Osteocyte (in vitro differentiated cells): ENCODE results near the gene CSMD2. TPM values are rescaled to one million over a fixed set of nuclear protein-coding genes. Genes with fewer than 3 reads are reported as not detected.
A peak's percentile ranks its signal among the peaks of the same experiment; 100 is the strongest.

Experiments
- DNase-seq: peaks from one replicate; pipeline ENCODE4 v3.0.0; 2021; ENCODE audit warnings: mixed read lengths; ENCODE audit not compliant: unreplicated experiment; ENCODE audit errors: extremely low spot score
- H3K27ac Mint-ChIP-seq: one replicate; pipeline ENCODE4 v1.8.0; 2021; ENCODE audit warnings: mild to moderate bottlenecking, mixed read lengths; ENCODE audit not compliant: unreplicated experiment
- H3K27me3 Mint-ChIP-seq: one replicate; pipeline ENCODE4 v1.8.0; 2021; ENCODE audit warnings: mixed read lengths; ENCODE audit not compliant: unreplicated experiment
- H3K36me3 Mint-ChIP-seq: one replicate; pipeline ENCODE4 v1.8.0; 2021; ENCODE audit warnings: mixed read lengths; ENCODE audit not compliant: unreplicated experiment
- H3K4me1 Mint-ChIP-seq: one replicate; pipeline ENCODE4 v1.8.0; 2021; ENCODE audit warnings: mixed read lengths; ENCODE audit not compliant: unreplicated experiment
- H3K4me3 Mint-ChIP-seq: one replicate; pipeline ENCODE4 v1.8.0; 2021; ENCODE audit warnings: mild to moderate bottlenecking, moderate library complexity, mixed read lengths; ENCODE audit not compliant: unreplicated experiment
- H3K9me3 Mint-ChIP-seq: one replicate; pipeline ENCODE4 v1.8.0; 2021; ENCODE audit warnings: mixed read lengths; ENCODE audit not compliant: unreplicated experiment
- total RNA-seq: library from RNA; stranded (reverse); gene quantifications from 2 replicates; pipeline ENCODE4 v1.2.1, GENCODE V29; 2021
- TF ChIP-seq, protein P1 (sequence below): fragments of 200-600 bp; sonication (generic); IDR thresholded peaks from 2 replicates; pipeline ENCODE4 v1.5.0; 2021; ENCODE audit warnings: antibody characterized with exemption, mild to moderate bottlenecking, moderate library complexity

Gene CSMD2
- total RNA-seq, 1 donor from 2014 or later: not detected

DNA sequence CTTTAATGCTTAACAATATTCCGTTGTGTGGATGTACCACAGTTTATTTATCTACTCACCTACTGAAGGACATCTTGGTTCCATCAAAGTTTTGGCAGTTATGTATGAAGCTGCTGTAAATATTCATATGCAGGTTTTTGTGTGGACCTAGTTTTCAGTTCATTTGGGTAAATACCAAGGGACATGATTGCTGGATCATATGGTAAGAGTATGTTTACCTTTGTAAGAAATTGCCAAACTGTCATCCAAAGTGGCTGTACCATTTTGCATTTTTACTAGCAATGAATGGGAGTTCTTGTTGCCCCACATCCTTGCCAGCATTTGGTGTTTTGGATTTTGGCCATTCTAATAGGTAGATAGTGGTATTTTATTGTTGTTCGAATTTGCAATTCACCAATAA lies 682.6 kb downstream of the CSMD2 start:
- no peaks in the 10 kb centered on the region for H3K27me3 Mint-ChIP-seq
- H3K9me3 Mint-ChIP-seq: peaks cover 23% of the 10 kb centered on the region
- H3K27ac Mint-ChIP-seq: no peak overlapping the region
- TF ChIP-seq, protein P1, sequence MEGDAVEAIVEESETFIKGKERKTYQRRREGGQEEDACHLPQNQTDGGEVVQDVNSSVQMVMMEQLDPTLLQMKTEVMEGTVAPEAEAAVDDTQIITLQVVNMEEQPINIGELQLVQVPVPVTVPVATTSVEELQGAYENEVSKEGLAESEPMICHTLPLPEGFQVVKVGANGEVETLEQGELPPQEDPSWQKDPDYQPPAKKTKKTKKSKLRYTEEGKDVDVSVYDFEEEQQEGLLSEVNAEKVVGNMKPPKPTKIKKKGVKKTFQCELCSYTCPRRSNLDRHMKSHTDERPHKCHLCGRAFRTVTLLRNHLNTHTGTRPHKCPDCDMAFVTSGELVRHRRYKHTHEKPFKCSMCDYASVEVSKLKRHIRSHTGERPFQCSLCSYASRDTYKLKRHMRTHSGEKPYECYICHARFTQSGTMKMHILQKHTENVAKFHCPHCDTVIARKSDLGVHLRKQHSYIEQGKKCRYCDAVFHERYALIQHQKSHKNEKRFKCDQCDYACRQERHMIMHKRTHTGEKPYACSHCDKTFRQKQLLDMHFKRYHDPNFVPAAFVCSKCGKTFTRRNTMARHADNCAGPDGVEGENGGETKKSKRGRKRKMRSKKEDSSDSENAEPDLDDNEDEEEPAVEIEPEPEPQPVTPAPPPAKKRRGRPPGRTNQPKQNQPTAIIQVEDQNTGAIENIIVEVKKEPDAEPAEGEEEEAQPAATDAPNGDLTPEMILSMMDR: no peak
- no peak overlapping the region for H3K4me3 Mint-ChIP-seq
- DNase-seq: no peak
- no peaks in the 10 kb centered on the region for H3K4me1 Mint-ChIP-seq
- H3K36me3 Mint-ChIP-seq: peaks cover 53% of the 10 kb centered on the region

DNA sequence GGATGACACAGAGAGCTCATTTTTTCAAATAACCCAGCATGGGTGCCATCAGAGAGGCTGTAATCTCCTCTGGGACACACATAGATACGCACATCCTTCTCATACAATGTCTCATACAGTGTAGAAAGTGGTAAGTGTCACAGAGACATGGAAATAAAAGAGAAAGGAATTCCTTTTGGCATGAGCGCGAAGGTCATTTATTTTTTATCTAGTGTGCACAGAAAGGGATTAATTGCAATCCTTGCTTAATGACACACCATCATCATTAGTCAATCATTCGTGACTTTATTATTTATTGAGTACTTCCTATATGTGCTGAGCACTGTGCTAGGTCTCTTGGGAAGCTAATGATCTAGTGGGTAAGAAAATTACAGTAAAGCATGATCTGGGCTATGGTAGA lies 687.6 kb downstream of the CSMD2 start:
- no peaks in the 10 kb centered on the region for H3K9me3 Mint-ChIP-seq
- peaks cover 16% of the 10 kb centered on the region for H3K36me3 Mint-ChIP-seq
- DNase-seq: no peak
- no peak overlapping the region for H3K27ac Mint-ChIP-seq
- no peak overlapping the region for H3K4me3 Mint-ChIP-seq
- H3K27me3 Mint-ChIP-seq: no peaks in the 10 kb centered on the region
- peaks cover 11% of the 10 kb centered on the region for H3K4me1 Mint-ChIP-seq
- TF ChIP-seq, protein P1: no peak

DNA sequence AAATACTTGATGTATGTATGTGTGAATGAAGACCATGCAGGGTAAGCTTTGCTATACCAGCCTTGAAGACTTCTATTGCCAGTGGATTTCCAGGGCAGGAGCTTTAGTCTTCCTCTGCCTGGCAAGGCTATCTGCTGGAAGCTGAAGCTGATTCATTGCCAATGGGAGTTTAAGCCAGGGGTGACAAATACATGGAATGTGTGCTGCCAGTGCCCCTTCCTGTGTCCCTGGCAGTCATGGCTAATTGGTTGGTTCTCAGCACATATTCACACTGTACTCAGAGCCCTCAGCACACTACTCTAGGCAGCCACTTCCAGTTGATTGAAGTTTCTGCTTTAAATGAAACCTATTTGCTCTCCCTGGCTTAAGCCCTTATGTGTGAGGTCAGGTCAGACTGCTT lies 691.1 kb downstream of the CSMD2 start:
- H3K4me1 Mint-ChIP-seq: peaks cover 23% of the 10 kb centered on the region
- H3K27ac Mint-ChIP-seq: no peak overlapping the region
- H3K27me3 Mint-ChIP-seq: no peaks in the 10 kb centered on the region
- DNase-seq: peak; percentile 23
- TF ChIP-seq, protein P1: no peak
- peak overlapping the region; percentile 90 for H3K4me3 Mint-ChIP-seq
- H3K9me3 Mint-ChIP-seq: no peaks in the 10 kb centered on the region
- H3K36me3 Mint-ChIP-seq: peaks cover 3% of the 10 kb centered on the region

DNA sequence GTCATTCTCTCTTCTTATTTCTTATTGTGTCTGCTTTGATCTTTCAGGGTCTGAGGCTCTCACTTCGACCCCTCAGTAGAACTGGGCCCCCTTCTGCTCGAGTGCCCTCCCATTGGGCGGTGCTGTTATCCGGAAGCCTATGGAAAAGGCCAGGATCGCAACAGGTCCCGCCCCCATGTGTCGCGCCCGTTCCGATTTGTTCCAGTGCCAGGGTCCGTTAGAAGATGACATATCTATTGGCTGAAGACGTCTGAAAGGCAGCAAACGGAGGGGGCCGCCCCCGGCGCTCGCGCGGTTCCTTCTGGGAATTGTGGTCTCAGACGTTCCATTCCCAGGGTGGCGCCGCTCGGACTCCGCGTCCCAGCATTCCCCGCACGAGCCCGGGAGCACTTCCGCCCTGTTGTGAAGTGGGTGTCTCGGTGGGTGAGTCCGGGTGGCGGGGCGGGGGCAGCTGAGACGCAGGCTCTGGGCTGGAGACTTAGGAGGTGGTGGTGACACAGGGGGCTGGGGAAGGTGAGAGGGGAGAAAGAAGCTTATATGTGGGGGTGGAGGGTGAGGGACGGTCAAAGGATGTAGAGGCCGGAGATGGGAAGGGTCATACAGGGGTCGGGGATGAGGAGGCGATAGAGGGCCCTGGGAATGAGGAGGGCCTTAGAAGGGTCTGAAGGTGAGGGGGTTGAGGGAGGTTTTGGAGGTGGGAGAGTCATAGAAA lies 692.6 kb downstream of the CSMD2 start, which contains the start of gene ZSCAN20:
Gene ZSCAN20 (plus strand): TSS at position 377 of the 712 bp plus-strand sequence. CDS start 6,644 bp downstream, outside the sequence.
- Mint-ChIP-seq H3K27me3 (no peaks in the 10 kb centered on the region), H3K27ac (peak within 1 kb of the TSS; percentile 91)
- TF ChIP-seq, protein P1: no peak

DNA sequence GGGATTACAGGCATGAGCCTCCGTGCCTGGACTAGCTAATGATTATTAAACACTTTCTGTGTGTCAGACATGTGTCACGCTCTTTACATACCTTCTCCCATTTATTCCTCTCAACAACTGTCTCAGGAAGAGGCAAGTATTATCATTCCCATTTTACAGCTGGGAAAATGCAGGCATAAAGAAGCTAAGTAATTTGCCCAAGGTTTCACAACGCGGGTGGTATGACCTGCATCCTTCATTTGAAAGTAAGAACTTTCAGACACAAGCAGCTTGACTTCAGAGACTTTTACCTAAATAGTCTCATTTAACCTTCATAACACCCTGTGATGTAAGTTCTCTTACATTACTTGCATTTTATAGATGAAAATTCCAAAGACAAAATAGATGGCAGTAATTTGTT lies 693.6 kb downstream of the CSMD2 start:
- Mint-ChIP-seq H3K27ac (no peak overlapping the region), H3K4me3 (no peak overlapping the region), H3K36me3 (no peaks in the 10 kb centered on the region), H3K9me3 (no peaks in the 10 kb centered on the region), H3K4me1 (peaks cover 32% of the 10 kb centered on the region), H3K27me3 (no peaks in the 10 kb centered on the region)
- TF ChIP-seq, protein P1: no peak
- DNase-seq: no peak

More for the DNA sequence above, 692.6 kb downstream of the CSMD2 start, which contains the start of gene ZSCAN20:
- Mint-ChIP-seq H3K4me1 (peaks cover 32% of the 10 kb centered on the region), H3K4me3 (peak within 1 kb of the TSS; percentile 90), H3K36me3 (no peaks in the 10 kb centered on the region), H3K9me3 (no peaks in the 10 kb centered on the region)
- DNase-seq: peak; percentile 99
